Right lobe of liver (tissue), 6 donors: ENCODE data around the gene NFKB1. TPM values are rescaled to one million over a fixed set of nuclear protein-coding genes. Genes with fewer than 3 reads are reported as not detected.

Experiments used
- ATAC-seq, 4 donors: fragments of 200-7000 bp; cut with Tn5 transposase; one replicate each; pipeline ENCODE4 v1.9.1; 2020; ENCODE audit warnings: mild to moderate bottlenecking in 4 of 4, moderate library complexity in 4 of 4
- DNase-seq, 3 donors: peaks; one replicate each; pipeline ENCODE4 v3.0.0-alpha.2; 2020
- H3K27ac ChIP-seq, 3 donors: fragments of 200-600 bp; one replicate each; pipeline ENCODE4 v1.8.0; 2022
- H3K27me3 ChIP-seq, 2 donors: fragments of 200-600 bp; one replicate each; pipeline ENCODE4 v1.8.0; 2022
- H3K36me3 ChIP-seq, 4 donors: fragments of 200-600 bp; sonication (generic) in 1 of 4; one replicate each; pipeline versions ENCODE4 v1.5.1 to v1.8.0; 2017 to 2022; ENCODE audit warnings: control low read depth in 1 of 4
- H3K4me1 ChIP-seq, 4 donors: fragments of 200-600 bp; sonication (generic) in 1 of 4; one replicate each; pipeline versions ENCODE4 v1.5.1 to v1.8.0; 2017 to 2022; ENCODE audit warnings: control low read depth in 1 of 4
- H3K4me3 ChIP-seq, 3 donors: fragments of 200-600 bp; one replicate each; pipeline ENCODE4 v1.8.0; 2022
- H3K9me3 ChIP-seq, 4 donors: fragments of 200-600 bp; sonication (generic) in 1 of 4; one replicate each; pipeline versions ENCODE4 v1.5.1 to v1.8.0; 2017 to 2022; ENCODE audit warnings: control low read depth in 1 of 4
- CTCF ChIP-seq, 4 donors: fragments of 200-600 bp in 3 of 4; fragments of 450-650 bp in 1 of 4; IDR thresholded peaks; one replicate each; pipeline versions ENCODE4 v1.5.1 to v1.8.0; 2016 to 2022; ENCODE audit warnings: antibody characterized with exemption in 4 of 4, mild to moderate bottlenecking in 2 of 4
- POLR2A ChIP-seq: fragments of 450-650 bp; IDR thresholded peaks from one replicate; pipeline ENCODE4 v1.6.1; 2017; ENCODE audit warnings: antibody characterized with exemption, mild to moderate bottlenecking
- WGBS: methylation state at CpG from one replicate; pipeline ENCODE4 v1.1.6; 2018; ENCODE audit warnings: low coverage, low lambda C conversion rate; ENCODE audit not compliant: insufficient coverage; ENCODE audit errors: missing lambda C conversion rate; 5-methylcytosine and 5-hydroxymethylcytosine counted together
- intact Hi-C, 2 donors: fragments of 100-400 bp; cut with DNase I; formaldehyde crosslinking; loops; one replicate each; pipeline versions ENCODE4 v1.11.2 to v1.14.1; 2022
- total RNA-seq, 6 experiments: library from RNA; depleted of rRNA in 2 of 6; stranded (reverse); fragments of >200 nt in 2 of 6; fragmentation: NEBNext Ultra II Directional in 3 of 6; extraction: Animal tissue kit (Norgen Biotek cat#: 25700) in 3 of 6; gene quantifications; one replicate each; pipeline versions ENCODE4 v1.1.0 to v1.2.4, GENCODE V29; 2016 to 2023
- donor health status: DM: no; HTN: yes; CAD: no.
- donor health status: DM: no; HTN: no; CAD: no.
- donor health status: DM: no; HTN: no; CAD: no.
- donor health status: DM: no; HTN: yes; CAD: no.
- donor health status: DM: no; HTN: yes; CAD: no.

The NFKB1 gene
- total RNA-seq, 6 experiments from 2014 or later, result 13.8 to 48.6 (median 17.5) TPM

GRCh38 chr4:102472441-102473013, 28.6 kb upstream of the NFKB1 start:
- H3K36me3 ChIP-seq, result no peaks in the 10 kb centered on the region
- DNase-seq (no peak), ATAC-seq (no peak)
- H3K9me3 ChIP-seq, result no peaks in the 10 kb centered on the region
- TF ChIP-seq CTCF (IDR thresholded peaks at IDR 0.05) (no peak), POLR2A (no peak)
- intact Hi-C loops, result no loop called here
- 100% methylated on average over 1 of the region's 1 CpG for WGBS
- no peaks in the 10 kb centered on the region for H3K27me3 ChIP-seq
- H3K4me3 ChIP-seq, result no peak overlapping the region
- H3K27ac ChIP-seq, result no peak overlapping the region
- no peaks in the 10 kb centered on the region for H3K4me1 ChIP-seq

DNA sequence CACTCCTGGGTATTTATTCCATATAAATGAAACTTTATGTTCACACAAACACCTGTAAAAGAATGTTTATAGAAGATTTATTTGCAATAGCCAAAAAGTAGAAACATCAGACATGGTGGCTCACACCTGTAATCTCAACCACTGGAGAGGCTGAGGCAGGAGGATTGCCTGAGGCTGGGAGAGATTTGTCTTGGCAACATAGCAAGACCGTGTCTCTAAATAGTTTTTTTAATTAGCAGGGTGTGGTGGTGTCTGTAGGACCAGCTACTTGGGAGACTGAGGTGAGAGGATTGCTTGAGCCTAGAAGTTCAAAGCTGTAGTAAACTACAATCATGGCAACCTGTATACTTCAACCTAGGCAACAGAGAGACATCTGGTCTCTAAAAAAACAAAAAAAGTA, 27.7 kb upstream of the NFKB1 start:
- no peak overlapping the region for H3K4me3 ChIP-seq
- no peaks in the 10 kb centered on the region for H3K9me3 ChIP-seq
- no peaks in the 10 kb centered on the region for H3K27me3 ChIP-seq
- no peak overlapping the region for H3K27ac ChIP-seq
- no peaks in the 10 kb centered on the region for H3K4me1 ChIP-seq
- ATAC-seq, result no peak
- H3K36me3 ChIP-seq, result no peaks in the 10 kb centered on the region
- DNase-seq, result no peak
- 82% methylated on average over 1 of the region's 1 CpG for WGBS
- TF ChIP-seq CTCF (IDR thresholded peaks at IDR 0.05) (no peak), POLR2A (no peak)
- intact Hi-C loops, result no loop called here

DNA sequence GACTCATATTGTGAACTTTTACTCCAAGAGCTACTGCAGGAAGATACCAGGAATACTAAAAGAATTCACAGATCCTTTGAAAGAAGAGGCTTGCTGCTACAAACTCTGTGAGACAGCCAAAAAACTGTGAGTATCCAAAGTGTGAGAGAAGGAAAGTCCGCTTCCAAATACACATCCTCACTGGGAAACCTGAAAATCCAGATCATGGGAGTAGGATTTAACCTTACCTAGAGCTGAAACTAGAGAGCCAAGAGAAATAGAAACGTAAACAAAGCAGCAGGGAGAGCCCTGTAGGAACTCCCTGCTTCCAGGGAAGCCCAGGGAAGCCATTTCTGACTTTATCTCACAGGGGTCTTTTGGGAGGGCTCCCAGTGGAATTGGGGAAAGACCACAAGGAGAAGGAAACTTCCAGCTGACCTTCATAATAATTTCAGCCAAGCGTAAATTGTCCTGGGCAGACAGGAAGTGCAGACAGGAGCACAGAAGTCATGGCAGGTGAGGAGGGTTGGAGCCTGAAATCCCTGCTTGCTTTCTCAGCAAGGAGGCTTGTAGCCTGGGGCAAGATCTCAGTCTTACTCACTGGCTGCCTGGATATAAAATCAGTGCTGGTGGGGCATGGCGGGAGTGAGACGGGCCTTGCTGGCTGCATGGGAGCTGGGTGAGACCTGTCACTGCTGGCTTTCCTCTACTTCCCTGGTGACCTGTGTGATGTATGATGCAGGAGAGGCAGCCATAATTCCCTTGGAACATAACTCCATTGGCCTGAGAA, 26.2 kb upstream of the NFKB1 start:
- ATAC-seq (no peak), DNase-seq (no peak)
- intact Hi-C loops, result no loop called here
- H3K27me3 ChIP-seq, result no peaks in the 10 kb centered on the region
- TF ChIP-seq CTCF (IDR thresholded peaks at IDR 0.05) (no peak), POLR2A (no peak)
- WGBS, result 84% methylated on average over 3 of the region's 5 CpGs
- H3K36me3 ChIP-seq, result no peaks in the 10 kb centered on the region
- no peak overlapping the region for H3K27ac ChIP-seq
- H3K9me3 ChIP-seq, result no peaks in the 10 kb centered on the region
- H3K4me1 ChIP-seq, result no peaks in the 10 kb centered on the region
- no peak overlapping the region for H3K4me3 ChIP-seq

- no peak overlapping the region for H3K4me3 ChIP-seq
- intact Hi-C loops, result no loop called here
- no peak for TF ChIP-seq POLR2A
- TF ChIP-seq CTCF (IDR thresholded peaks at IDR 0.05), result no peak
These were observed 23.5 kb upstream of the NFKB1 start for GRCh38 chr4:102477657-102478056.

More at GRCh38 chr4:102477657-102478056, 23.5 kb upstream of the NFKB1 start:
- DNase-seq (no peak), ATAC-seq (no peak)
- 69% methylated on average over 3 of the region's 3 CpGs for WGBS
- H3K27ac ChIP-seq, result no peak overlapping the region
- no peaks in the 10 kb centered on the region for H3K27me3 ChIP-seq
- no peaks in the 10 kb centered on the region for H3K36me3 ChIP-seq
- H3K9me3 ChIP-seq, result no peaks in the 10 kb centered on the region
- H3K4me1 ChIP-seq, result no peaks in the 10 kb centered on the region
